GM18909 (cell line): Measurements from ENCODE around the gene GCNT2.
"Not testable (repeated sequence)": the region's sequence is repeated elsewhere in the genome, so short reads cannot be mapped to it uniquely, and the experiment has no call there.

Experiments used
- ATAC-seq: cut with Tn5 transposase; IDR thresholded peaks from one replicate; pipeline ENCODE4 v1.9.1; 2021; ENCODE audit warnings: mild to moderate bottlenecking; ENCODE audit not compliant: unreplicated experiment, poor library complexity

Gene GCNT2

GRCh38 chr6:10521104-10521808 lies at the start of gene GCNT2:
TSS of gene GCNT2 (plus strand) at chr6:10521351. CDS start at chr6:10528912, 7,561 bp downstream.
- ATAC-seq = peak; percentile 56

DNA sequence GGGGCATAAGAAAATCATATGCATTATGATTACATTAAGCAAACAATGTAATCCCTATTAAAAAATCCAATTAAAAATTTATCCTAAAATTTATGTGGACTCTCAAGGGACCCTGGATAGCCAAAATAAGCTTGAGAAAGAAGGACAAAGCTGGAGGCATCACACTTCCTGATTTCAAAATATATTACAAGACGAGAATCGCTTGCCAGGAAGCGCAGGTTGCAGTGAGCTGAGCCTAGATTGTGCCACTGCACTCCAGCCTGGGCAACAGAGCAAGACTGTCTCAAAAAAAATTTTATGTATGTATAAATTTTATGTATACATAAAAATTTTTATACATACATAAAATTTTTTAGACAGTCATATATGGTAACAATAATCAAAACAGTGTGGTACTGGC lies 48.5 kb upstream of the GCNT2 start:
- ATAC-seq = no peak

DNA sequence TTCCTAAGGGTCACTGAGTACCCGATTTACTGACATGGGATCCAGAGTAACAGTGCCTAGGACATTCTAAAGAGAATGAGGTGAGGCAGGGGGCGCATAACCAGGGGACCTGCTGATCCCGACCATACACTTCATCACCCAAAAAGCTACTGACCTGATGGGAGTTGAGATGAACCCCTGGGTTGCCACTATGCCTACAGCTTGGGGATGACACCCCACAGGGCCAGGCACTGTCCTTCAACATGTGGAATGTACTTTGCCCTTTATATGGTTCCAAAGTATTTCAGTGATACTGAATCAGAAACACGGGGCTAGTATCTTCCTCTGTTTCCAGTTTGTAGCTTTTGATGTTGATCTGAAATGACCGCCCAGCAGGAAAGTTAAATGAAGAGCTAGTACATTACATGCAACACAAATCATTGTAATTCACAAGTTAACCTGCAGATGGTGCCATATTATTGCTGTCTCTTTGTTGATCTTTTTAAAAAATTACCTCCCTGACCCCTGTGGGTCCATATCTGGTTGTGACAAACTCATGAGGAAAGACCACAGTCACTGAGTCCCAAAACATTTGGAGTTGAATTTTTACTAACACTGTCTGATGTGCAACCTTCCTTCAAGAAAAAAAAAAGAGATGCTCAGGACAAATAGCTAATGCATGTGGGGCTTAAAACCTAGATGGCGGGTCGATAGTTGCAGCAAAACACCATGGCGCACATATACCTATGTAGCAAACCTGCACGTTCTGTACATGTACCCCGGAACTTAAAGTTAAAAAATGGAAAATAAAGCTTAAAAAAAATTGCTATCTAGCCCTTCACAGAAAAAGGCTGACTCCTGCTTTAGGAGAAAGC lies 42.7 kb upstream of the GCNT2 start:
- no peak for ATAC-seq

GRCh38 chr6:10479939-10480700 lies 41.0 kb upstream of the GCNT2 start:
- no peak for ATAC-seq

DNA sequence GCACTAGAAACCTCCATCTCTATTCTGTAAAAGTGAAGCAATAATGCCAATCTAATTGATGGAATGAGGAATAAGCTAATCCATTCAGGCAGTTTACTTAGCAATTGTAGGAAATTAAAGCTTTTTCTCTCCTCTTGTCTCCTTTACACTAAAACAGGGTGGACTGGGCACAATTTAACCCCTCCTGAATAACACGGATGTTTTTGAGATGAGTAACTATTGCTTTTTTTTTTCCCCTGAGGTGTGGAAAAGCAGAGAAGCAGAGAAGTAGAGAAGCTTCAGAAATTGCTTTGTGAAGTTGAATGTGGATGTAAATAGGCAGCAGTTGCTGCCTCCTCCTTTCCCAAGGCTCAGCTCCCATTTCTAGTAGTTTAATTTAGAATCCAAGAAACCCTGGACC lies 40.0 kb upstream of the GCNT2 start:
- ATAC-seq = no peak

DNA sequence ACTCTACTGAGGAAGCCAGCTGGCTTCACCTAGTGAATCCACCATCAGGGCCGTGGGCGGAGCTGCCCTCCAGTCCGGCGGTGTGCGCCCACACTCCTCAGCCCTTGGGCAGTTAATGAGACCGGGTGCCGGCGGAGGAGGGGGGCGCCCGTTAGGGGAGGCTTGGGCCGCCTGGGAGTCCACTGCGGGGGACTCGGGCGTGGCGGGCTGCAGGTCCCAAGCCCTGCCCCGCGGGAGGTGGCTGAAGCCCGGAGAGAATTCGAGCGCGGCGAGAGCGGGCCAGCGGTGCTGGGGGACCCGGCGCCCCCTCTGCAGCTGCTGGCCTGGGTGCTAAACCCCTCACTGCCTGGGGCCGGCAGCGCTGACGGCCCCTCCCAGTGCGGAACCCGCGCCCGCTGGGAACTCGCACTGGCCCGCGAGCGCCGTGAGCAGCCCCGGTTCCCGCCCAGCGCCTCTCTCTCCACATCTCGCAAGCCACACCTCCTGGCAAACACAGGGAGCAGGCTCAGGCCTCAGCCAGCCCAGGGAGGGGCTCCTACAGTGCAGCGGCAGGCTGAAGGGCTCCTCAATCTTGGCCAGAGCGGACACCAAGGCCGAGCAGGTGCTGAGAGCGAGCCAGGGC lies 38.4 kb upstream of the GCNT2 start:
- ATAC-seq = no peak

GRCh38 chr6:10484912-10485311 lies 36.2 kb upstream of the GCNT2 start:
- ATAC-seq = no peak

GRCh38 chr6:10485406-10485805 lies 35.7 kb upstream of the GCNT2 start:
- ATAC-seq = no peak

DNA sequence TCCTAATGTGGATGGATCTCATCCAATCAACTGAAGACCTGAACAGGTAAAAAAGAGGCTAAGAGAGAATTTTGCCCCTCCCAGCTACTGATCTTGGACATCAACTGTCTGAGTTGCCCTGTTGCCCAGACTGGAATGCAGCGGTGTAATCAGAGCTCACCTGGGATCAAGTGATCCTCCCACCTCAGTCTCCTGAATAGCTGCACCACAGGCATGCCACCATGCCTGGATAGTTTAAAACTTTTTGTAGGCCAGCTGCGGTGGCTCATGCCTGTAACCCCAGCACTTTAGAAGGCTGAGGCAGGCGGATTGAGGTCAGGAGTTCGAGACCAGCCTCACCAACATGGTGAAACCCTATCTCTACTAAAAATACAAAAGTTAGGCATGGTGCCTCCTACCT lies 34.9 kb upstream of the GCNT2 start:
- ATAC-seq = no peak

DNA sequence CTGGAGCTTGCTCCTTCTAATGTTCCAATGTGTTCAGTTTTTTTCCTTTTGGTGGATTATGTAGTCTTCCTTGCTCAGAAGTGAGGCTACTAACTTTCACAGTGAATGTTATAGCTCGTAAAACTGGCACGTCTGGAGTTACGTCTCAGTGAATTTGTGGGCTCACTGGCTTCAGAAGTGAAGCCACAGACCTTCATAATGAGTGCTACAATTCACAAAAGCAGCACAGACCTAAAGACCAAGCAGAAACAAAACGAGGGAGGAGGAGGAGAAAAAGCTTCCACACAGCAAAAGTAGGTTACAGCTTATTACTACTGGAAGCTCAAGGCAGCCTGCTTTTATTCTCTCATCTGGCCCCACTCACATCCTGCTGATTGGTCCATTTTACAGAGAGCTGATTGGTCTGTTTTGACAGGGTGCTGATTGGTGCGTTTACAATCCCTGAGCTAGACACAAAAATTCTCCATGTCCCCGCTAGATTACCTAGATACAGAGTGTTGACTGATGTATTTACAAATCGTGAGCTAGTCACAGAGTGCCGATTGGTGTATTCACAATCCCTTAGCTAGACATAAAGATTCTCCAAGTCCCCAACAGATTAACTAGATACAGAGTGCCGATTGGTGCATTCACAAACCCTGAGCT lies 34.1 kb upstream of the GCNT2 start:
- not testable (repeated sequence) for ATAC-seq

- ATAC-seq = no peak
Measured at GRCh38 chr6:10487668-10488327, 33.4 kb upstream of the GCNT2 start.

GRCh38 chr6:10491463-10491862 lies 29.7 kb upstream of the GCNT2 start:
- no peak for ATAC-seq

DNA sequence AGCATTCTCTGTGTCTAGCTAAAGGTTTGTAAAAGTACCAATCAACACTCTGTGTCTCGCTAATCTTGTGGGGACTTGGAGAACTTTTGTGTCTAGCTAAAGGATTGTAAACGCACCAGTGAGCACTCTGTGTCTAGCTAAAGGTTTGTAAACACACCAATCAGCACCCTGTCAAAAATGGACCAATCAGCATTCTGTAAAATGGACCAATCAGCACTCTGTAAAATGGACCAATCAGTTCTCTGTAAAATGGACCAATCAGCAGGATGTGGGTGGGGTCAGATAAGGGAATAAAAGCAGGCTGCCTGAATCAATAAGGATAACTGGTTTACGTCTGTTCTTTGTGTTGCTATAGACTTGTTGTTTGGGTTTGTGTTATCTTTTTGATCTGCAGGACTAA lies 29.2 kb upstream of the GCNT2 start:
- not testable (repeated sequence) for ATAC-seq

DNA sequence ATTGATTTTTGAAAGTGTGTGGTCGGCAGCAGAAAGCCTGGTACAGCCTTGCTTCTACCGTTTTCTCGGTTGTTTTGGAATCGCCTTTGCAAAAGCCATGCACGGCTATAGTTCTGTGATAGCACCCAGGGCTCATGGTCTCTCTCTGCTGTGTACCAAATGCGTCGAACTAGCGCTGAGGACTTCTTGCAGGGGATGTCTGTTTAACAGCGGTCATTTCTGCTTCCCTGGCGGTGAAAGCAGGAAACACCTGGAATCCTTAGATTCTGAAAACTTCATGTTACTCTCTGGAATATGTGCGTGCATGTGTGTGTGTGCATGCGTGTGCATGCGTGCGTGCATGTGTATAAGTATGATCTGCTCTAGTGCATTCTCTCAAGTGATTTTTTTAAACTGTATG lies 26.1 kb upstream of the GCNT2 start:
- no peak for ATAC-seq

DNA sequence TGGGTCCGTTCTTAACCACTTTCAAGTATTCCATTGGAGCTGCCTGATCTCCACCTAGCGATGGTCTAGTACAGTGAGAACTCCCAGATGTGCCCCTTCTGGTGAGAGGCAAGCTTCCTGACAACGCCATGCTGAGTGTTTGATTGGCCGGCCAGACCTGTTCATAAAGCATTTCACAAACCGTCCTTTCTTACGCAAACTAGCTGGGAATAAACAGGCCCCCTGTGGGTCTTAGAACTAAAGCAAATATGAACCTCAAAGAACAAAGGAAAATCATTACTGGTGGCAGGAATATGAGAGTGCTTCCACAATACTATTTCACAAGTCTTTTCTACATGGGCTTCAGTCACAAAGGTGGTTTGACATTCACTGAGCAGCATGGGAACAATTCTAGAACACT lies 15.6 kb upstream of the GCNT2 start:
- no peak for ATAC-seq

DNA sequence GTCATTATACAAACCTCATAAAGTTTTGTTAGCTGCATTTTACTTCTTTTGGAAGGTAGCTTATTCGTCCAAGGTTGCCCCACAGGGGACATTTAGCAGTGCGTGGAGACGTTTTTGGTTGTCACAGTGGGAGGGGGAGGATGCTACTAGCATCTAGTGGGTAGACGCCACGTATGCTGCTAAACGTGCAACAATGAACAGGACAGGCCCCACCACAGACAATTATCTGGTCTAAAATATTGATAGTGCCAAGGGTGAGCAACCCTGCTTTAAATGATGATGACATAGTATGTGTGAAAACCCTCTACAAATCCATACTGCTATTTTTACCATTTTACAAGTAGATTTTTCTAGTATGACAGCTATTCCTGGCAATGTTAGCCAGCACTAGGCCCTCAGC lies 13.9 kb upstream of the GCNT2 start:
- no peak for ATAC-seq

GRCh38 chr6:10507715-10508114 lies 13.4 kb upstream of the GCNT2 start:
- ATAC-seq = no peak

- peak; percentile 99 for ATAC-seq
Measured at GRCh38 chr6:10510592-10511367, 10.4 kb upstream of the GCNT2 start.

GRCh38 chr6:10511477-10511876 lies 9.7 kb upstream of the GCNT2 start:
- ATAC-seq = no peak
